GM18498 (cell line): Measurements from ENCODE around the gene TLR4.

ENCODE experiments used
- ATAC-seq: cut with Tn5 transposase; IDR thresholded peaks from one replicate; pipeline ENCODE4 v1.9.1; 2021; ENCODE audit warnings: mild to moderate bottlenecking, moderate library complexity; ENCODE audit not compliant: unreplicated experiment

TLR4 gene

DNA sequence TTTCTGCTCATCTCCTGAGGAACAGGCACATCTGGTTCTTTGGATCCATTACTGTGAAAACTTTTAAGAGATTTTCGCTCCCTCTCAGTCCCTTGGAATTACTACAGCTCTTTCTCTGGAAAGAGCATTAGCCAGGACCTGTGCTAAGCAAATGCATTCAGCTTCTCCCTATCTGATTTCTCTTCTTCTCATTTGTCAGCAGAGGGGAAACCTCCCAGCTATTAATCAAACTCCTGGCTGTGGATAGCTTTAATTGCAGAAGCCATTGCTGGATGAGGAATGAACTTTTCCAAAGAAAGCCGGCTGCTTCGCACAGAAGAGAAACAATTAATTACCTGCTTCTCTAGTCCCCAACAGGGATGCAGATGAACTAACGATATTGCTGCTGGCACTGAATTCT, 37.9 kb downstream of the TLR4 start:
- ATAC-seq = no peak

DNA sequence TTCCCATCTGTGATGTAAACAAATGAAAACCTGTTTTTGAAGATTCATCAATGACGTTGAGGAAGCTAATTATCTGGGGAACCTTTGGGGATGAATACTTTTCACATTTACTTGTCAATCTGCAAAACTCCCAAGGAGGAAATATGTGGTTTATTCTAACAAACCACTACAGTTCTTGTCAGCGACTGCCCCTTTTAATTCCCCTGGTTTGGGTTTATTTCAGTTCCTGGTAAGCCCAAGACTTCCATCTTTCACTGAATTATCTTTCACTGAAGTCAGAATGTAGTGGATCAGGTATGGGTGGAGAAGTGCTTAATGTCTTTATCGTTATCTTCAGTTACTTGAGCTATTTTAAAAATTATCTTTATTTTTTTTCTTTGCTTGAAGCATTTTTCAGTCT, 40.2 kb downstream of the TLR4 start:
- no peak for ATAC-seq

DNA sequence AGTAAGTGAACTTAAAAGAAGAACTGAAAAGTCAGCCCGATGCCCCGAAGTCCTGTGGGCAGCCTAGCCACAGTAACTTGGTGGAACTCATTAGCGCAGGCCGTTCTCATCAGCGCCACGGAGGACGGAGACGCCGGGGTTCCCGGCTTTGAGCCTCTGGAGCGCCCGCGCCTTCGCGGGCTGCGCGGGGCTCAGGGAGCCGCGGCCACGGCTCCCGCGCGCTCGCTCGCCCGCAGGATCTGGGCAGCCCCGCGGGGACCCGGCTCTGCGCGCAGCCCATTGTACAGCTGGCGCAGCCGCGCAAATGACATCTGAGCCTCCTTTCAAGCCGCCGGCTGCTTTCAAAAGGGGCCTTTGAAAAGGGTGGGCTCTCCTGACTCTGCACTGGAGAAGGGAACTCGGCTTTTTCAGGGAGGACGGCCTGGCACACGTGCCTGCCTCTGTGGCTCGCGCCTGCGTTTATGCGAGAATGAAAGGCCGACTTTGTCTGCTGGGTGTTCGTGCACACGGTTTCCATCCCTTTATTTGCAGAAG, 40.7 kb downstream of the TLR4 start:
- no peak for ATAC-seq

DNA sequence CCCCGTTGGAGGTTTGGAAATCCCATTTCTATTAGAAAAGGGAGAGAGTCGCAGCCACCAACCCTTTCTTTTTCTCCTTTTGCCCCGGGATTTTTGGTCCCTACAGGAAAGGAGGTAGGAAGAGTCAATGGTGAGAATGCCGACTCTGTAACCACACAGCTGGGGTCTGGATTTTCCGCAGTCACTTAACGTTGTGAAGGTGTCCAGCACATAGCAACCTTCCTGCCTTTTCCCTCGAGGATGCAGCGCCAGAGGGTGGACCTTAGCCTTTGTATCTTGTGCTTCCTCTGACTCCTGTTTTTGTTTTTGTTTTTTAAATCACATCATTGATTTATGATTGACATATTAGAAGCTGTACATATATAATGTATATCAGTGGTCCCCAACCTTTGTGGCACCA, 41.4 kb downstream of the TLR4 start:
- ATAC-seq = no peak

DNA sequence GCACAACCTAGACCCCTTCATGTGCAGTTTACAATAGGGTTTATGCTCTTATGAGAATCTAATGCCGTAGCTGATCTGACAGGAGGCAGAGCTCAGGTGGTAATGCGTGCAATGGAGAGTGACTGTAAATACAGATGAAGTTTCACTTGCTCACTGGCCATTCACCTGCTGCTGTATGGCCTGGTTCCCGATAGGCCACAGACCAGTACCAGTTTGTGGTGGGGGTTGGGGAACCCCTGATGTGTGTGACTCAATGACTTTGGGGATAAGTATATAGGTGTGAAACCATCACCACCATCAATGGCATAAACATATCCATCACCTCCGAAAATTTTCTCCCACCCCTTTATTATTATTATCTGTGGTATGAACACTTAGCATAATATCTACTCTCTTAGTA, 42.1 kb downstream of the TLR4 start:
- ATAC-seq = no peak

DNA sequence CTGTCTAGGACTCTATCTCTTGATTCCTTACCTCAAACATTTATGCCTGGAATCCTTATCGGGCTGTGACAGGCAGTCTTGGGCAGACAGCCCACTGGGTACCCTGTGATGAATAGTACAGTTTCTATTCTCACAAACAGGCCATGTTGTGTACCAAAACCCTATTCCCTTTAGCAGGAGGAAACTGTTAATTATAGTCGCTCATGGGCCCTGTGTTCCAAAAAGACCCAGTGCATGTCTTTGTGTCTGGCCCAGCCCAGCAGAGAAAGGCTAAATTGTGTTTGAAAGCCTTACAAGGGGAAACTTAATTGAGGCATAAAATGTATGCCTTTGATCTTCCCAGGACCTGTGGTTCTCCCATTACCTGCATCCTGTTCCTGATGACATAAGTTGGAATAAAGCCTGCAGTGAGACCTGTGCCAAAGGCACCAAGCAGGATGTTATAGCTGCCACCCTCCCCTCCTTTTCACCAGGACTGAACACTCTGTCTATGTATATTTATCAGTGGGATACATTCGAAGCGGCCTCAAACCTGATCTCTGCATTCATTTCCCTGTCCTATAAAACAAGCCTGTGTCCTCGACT, 43.3 kb downstream of the TLR4 start:
- no peak for ATAC-seq

DNA sequence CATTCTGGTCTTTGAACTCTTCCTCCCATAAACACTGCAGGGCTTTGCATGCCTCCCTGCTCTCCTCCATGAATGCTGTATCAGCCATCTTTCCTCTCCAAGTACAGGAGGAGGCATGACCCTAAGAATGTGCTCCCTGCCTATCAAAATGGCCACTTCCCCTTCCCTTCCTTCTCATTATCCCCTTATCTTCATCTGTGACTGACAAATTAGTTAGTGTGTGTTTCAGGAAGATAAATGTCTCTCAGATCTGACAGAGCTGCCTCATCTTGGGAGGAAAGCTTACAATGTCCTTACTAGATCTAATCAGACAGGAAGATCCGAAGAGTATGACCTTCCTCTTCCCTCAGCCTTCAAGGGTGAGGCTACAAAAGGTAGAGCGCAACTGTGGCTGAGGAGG, 46.2 kb downstream of the TLR4 start:
- no peak for ATAC-seq

DNA sequence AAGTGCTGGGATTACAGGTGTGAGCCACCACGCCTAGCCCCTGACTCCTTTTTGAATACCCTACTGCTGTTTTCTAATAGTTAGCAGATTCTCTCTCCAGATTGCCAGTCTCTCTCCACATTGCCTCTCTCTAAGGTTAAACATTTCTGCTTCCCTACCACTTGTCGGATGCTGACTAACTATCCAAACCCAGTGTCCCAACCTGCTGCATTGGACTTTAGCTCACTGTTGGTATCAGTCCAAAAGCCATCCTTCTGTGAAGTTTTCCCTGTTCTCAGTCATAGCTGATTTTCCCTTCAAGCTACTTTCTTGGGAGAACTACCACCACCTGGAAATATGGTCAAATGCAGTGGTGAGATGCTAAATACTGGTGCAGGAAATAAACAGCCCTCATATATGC, 48.7 kb downstream of the TLR4 start:
- ATAC-seq = no peak

DNA sequence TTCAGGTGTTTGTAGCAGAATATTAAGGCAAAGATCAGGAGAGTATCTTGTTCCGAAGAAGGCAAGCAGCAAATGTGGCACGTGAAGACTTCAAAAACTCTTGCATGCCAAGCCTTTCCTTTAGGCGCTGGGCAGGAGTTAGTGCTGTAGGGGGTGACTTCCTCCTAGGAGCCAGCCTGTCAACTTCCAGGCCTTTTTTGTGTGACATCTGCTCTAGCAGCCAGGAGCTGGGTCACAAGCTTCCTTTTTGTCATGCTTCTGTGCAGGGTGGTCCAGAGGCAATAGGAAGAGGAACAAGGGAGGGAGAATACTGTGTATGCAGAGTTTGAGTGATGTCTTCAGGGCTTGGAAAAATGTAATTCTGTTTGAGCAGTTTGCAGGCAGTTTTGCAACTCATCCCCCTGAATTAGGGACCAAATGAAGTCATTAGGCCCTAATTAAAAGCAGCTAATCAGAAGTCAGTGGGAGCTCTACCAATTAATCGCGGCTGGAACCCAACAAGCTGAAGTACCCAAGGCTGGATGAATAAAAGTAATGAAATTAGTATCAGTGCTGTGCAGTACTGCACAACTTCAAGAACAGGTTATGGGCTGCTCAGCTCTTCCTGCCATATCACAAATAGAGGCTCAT, 53.5 kb downstream of the TLR4 start:
- ATAC-seq = no peak

DNA sequence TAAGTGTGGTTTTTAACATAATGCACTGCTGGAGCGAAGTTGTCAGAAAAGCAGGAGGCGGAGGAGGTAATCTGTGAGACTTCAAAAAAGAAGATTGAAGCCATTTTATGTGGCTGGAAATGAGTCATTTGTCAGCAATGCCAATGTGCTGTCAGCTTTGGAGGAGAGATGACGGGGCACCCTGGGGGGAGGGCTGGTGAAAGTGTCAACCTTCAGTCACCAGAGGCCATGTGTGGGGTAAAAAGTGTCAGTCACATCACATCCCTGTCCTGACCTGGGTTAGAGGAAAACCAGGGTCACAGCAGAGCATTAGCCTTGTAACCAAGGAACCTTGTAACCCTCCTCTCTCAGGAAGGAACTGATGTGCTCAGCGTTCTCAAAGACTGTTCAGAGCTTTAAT, 59.1 kb downstream of the TLR4 start:
- ATAC-seq = no peak

DNA sequence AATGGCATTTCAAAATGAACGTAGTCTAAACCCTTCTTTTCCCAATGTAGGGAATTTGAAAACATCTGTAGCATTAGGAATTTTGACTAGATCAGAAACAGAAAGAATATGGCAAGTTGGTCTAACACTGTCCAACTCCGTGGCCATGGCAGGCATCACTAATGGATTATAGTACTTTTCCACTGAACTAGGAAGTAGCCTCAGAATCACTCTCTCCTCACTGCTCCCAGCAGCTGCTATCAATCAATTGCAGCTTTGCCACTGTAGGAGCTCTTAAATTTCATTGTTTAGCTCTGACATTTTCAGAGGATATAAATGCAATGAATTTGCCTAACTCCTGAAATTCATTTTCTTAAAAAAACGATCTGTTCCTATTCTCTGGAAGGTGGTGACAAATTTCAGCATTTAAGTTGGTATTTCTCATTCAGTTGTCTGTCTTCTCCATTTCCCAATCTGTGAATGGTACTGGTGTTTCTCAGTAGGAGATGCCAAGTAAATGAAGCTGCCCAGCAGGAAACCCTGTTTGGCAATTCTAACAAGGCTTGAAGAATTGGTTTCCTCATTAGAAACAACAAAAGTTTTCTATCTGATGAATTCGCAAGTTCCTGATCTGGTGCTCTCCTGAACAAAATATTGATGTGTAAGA, 64.7 kb downstream of the TLR4 start:
- ATAC-seq = no peak

DNA sequence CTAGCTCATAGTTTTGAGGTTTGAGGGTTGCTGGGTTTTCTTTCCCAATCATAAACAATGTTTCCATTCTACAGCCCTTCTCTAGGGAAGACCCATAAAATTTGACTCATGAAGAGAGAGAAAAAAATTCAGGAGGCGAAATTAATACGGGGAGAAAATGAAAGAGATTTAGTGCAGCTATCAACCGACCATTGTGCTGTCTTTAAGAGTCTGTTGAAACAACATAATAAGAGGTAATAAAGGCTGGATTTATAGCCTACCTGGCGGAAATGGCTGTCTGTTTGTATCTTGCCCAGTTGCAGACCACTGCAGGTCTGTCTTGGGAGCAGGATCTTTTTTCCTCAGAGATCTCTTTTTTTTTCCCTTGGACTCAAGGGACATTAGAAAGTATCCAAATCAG, 66.9 kb downstream of the TLR4 start:
- ATAC-seq = no peak

DNA sequence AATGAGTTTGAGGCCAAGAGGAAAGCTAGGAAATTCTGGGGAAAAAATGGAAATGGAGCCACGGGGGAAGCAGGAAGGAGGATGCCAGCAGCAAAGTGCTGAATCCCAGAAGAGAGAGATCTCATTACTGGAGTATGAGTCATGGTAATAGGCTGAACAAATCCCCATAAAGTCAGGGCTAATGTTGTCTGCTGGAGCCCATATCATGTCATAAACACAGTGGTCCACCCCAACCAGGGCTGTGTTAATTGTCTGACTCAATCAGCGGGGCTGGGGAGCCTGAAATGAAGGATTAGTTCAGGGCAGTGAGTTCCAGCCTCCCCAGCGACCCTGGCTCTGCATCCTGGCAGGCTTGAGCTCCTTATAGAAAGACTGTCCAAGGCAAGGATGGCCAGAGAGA, 68.8 kb downstream of the TLR4 start:
- ATAC-seq = no peak
